ENCODE data around the gene TSPEAR. TPM values are rescaled to one million over a fixed set of nuclear protein-coding genes. Genes with fewer than 3 reads are reported as not detected.
"Not testable (repeated sequence)": the region's sequence is repeated elsewhere in the genome, so short reads cannot be mapped to it uniquely, and the experiment has no call there.

The TSPEAR gene
- total RNA-seq, 2 donors from 2014 or later: 1.5 to 6.0 TPM

DNA sequence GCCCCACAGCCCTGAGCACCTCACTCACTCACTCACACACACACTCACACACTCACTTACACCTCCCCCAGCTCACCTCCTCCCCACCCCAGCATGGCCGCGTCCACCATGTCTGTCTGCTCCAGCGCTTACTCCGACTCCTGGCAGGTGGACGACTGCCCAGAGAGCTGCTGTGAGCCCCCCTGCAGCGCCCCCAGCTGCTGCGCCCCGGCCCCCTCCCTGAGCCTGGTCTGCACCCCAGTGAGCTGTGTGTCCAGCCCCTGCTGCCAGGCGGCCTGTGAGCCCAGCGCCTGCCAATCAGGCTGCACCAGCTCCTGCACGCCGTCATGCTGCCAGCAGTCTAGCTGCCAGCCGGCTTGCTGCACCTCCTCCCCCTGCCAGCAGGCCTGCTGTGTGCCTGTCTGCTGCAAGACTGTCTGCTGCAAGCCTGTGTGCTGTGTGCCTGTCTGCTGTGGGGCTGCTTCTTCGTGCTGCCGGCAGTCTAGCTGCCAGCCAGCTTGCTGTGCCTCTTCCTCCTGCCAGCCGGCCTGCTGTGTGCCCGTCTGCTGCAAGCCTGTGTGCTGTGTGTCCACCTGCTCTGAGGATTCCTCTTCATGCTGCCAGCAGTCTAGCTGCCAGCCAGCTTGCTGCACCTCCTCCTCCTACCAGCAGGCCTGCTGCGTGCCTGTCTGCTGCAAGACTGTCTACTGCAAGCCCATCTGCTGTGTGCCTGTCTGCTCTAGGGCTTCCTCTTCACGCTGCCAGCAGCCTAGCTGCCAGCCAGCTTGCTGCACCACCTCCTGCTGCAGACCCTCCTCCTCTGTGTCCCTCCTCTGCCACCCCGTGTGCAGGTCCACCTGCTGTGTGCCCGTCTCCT, 64.8 kb downstream of the TSPEAR start, which contains the start of gene KRTAP10-11:
KRTAP10-11 (plus strand) TSS at position 49 of the 856 bp plus-strand sequence; CDS start at position 94, 45 bp downstream.
- H3K36me3 Mint-ChIP-seq (ENCODE audit: low read depth); H3K4me3 Mint-ChIP-seq; H3K27me3 Mint-ChIP-seq (ENCODE audit: insufficient read depth); H3K36me3 ChIP-seq (ENCODE audit: control insufficient read depth, insufficient read depth, low read length); H3K27me3 ChIP-seq (ENCODE audit: control insufficient read depth, insufficient read depth, low read length, poor library complexity, severe bottlenecking); H3K4me1 Mint-ChIP-seq; DNase-seq; H3K9ac ChIP-seq (ENCODE audit: extremely low read depth, low read length, poor library complexity, severe bottlenecking); H3K4me1 ChIP-seq (ENCODE audit: control insufficient read depth, insufficient read depth, low read length); H3K4me3 ChIP-seq (ENCODE audit: low read length): not testable (repeated sequence)
- H3K9me3 ChIP-seq (ENCODE audit: control insufficient read depth, low read length): peaks cover 22% of the 10 kb centered on the region
- WGBS, 2 experiments (ENCODE audit: insufficient coverage in 1 of 2, insufficient read length in 1 of 2): 87 to 91% methylated on average over 7 to 21 of the region's 21 CpGs
- peak within 1 kb of the TSS; percentile 44 for H3K27ac ChIP-seq (ENCODE audit: low read depth, low read length)
- Mint-ChIP-seq H3K9me3 (peaks cover 36% of the 10 kb centered on the region), H3K27ac (peak within 1 kb of the TSS; percentile 46)
- TF ChIP-seq, protein P1, sequence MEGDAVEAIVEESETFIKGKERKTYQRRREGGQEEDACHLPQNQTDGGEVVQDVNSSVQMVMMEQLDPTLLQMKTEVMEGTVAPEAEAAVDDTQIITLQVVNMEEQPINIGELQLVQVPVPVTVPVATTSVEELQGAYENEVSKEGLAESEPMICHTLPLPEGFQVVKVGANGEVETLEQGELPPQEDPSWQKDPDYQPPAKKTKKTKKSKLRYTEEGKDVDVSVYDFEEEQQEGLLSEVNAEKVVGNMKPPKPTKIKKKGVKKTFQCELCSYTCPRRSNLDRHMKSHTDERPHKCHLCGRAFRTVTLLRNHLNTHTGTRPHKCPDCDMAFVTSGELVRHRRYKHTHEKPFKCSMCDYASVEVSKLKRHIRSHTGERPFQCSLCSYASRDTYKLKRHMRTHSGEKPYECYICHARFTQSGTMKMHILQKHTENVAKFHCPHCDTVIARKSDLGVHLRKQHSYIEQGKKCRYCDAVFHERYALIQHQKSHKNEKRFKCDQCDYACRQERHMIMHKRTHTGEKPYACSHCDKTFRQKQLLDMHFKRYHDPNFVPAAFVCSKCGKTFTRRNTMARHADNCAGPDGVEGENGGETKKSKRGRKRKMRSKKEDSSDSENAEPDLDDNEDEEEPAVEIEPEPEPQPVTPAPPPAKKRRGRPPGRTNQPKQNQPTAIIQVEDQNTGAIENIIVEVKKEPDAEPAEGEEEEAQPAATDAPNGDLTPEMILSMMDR (conservative IDR thresholded peaks at IDR 0.05): peak; percentile 23

DNA sequence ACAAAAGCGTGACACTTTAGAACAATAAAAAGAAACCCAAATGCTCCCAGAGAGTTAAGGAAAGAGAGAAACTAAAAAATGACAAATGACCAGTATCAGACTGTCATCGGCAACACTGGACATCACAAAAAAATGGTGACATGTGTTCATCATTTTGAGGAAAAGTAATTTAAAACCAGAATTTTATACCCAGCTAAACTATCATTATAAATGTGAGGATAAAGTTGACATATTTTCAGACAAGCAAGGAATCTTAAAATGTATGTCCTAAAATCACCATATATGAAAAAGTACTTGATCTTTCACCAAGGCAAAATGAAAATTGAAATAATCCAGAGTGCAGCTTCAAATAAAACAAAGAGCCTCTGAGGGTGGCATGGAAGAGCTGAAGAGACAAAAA, 66.5 kb downstream of the TSPEAR start:
- no peak overlapping the region for H3K4me3 Mint-ChIP-seq
- DNase-seq: no peak
- TF ChIP-seq, protein P1 (conservative IDR thresholded peaks at IDR 0.05): no peak
- H3K27me3 ChIP-seq (ENCODE audit: control insufficient read depth, insufficient read depth, low read length, poor library complexity, severe bottlenecking): no peaks in the 10 kb centered on the region
- H3K27me3 Mint-ChIP-seq (ENCODE audit: insufficient read depth): peaks cover 3% of the 10 kb centered on the region
- no peak overlapping the region for H3K9ac ChIP-seq (ENCODE audit: extremely low read depth, low read length, poor library complexity, severe bottlenecking)
- H3K36me3 ChIP-seq (ENCODE audit: control insufficient read depth, insufficient read depth, low read length): no peaks in the 10 kb centered on the region
- H3K27ac ChIP-seq (ENCODE audit: low read depth, low read length): no peak overlapping the region
- peaks cover 22% of the 10 kb centered on the region for H3K9me3 ChIP-seq (ENCODE audit: control insufficient read depth, low read length)
- no peak overlapping the region for H3K4me3 ChIP-seq (ENCODE audit: low read length)
- no peak overlapping the region for H3K27ac Mint-ChIP-seq
- H3K36me3 Mint-ChIP-seq (ENCODE audit: low read depth): peaks cover 4% of the 10 kb centered on the region
- peaks cover 7% of the 10 kb centered on the region for H3K4me1 Mint-ChIP-seq
- WGBS, 2 experiments (ENCODE audit: insufficient coverage in 1 of 2, insufficient read length in 1 of 2): 86 to 88% methylated on average over 1 to 2 of the region's 2 CpGs
- H3K9me3 Mint-ChIP-seq: peaks cover 48% of the 10 kb centered on the region
- no peaks in the 10 kb centered on the region for H3K4me1 ChIP-seq (ENCODE audit: control insufficient read depth, insufficient read depth, low read length)

DNA sequence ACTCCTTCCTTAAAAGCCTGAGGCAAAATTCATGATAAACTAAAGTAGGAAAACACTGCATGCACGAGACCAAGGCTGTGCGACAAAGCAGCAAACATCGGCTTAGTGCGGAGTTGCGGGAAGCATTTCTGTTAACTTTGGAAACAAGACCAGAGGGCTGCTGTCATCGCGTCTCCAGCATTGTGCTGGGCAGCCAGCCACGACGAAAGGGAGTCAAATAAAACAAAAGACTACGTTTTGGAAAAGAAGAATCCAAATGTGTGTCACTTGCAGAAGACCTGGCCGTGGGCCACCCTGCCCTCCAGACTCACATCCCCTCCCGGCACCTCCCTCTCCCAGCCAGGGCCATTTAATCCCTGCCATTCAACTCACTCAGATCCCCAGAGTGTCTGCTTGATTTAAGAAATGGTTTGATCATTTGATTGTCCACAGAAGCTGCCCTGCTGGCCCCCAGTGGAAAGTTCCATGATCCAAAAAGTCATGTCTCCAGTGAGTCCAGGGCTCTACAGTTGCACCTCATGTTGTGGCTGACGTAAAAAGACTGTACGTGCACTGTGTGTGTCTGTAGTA, 67.5 kb downstream of the TSPEAR start:
- no peaks in the 10 kb centered on the region for H3K27me3 ChIP-seq (ENCODE audit: control insufficient read depth, insufficient read depth, low read length, poor library complexity, severe bottlenecking)
- peak; percentile 26 for DNase-seq
- TF ChIP-seq, protein P1 (conservative IDR thresholded peaks at IDR 0.05): no peak
- H3K4me1 ChIP-seq (ENCODE audit: control insufficient read depth, insufficient read depth, low read length): no peaks in the 10 kb centered on the region
- Mint-ChIP-seq H3K36me3 (ENCODE audit: low read depth) (peaks cover 4% of the 10 kb centered on the region), H3K9me3 (peaks cover 48% of the 10 kb centered on the region), H3K4me3 (no peak overlapping the region), H3K4me1 (peaks cover 7% of the 10 kb centered on the region), H3K27ac (no peak overlapping the region), H3K27me3 (ENCODE audit: insufficient read depth) (peaks cover 3% of the 10 kb centered on the region)
- H3K9ac ChIP-seq (ENCODE audit: extremely low read depth, low read length, poor library complexity, severe bottlenecking): no peak overlapping the region
- peaks cover 22% of the 10 kb centered on the region for H3K9me3 ChIP-seq (ENCODE audit: control insufficient read depth, low read length)
- WGBS, 2 experiments (ENCODE audit: insufficient coverage in 1 of 2, insufficient read length in 1 of 2): 88 to 97% methylated on average over 8 to 14 of the region's 14 CpGs
- H3K36me3 ChIP-seq (ENCODE audit: control insufficient read depth, insufficient read depth, low read length): no peaks in the 10 kb centered on the region
- peak overlapping the region; percentile 33 for H3K4me3 ChIP-seq (ENCODE audit: low read length)
- H3K27ac ChIP-seq (ENCODE audit: low read depth, low read length): no peak overlapping the region

All from endodermal cell (in vitro differentiated cells).